Measurements from ENCODE around the gene FAM117B.

DNA sequence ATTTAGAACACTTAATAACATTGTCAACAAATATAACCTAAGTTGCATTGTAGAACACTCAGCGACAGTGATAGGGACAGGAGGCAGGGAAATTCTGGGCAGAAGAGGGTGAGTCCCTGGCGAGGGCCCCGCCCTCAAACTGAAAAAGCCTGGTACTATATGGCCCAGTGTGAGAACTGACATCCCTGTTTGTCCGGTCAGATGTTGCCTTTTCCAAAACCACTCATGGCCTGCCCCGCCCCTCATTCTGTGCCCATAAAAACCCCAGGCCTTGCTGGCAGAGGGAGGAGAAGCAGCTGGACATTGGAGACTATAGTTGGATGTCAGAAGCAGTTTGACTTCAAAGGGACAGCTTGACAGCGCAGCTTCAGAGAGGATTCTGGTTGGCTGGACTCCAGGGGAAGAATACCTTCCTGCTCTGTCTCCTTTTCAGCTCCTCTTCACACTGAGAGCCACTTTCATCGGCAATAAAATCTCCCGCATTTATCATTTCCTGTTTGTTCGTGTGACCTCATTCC is 47.0 kb downstream of the FAM117B start:
- TF ChIP-seq, protein P1, sequence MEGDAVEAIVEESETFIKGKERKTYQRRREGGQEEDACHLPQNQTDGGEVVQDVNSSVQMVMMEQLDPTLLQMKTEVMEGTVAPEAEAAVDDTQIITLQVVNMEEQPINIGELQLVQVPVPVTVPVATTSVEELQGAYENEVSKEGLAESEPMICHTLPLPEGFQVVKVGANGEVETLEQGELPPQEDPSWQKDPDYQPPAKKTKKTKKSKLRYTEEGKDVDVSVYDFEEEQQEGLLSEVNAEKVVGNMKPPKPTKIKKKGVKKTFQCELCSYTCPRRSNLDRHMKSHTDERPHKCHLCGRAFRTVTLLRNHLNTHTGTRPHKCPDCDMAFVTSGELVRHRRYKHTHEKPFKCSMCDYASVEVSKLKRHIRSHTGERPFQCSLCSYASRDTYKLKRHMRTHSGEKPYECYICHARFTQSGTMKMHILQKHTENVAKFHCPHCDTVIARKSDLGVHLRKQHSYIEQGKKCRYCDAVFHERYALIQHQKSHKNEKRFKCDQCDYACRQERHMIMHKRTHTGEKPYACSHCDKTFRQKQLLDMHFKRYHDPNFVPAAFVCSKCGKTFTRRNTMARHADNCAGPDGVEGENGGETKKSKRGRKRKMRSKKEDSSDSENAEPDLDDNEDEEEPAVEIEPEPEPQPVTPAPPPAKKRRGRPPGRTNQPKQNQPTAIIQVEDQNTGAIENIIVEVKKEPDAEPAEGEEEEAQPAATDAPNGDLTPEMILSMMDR (IDR thresholded peaks at IDR 0.05): no peak
- TF ChIP-seq EP300 (IDR thresholded peaks at IDR 0.05) (no peak), POLR2AphosphoS5 (IDR thresholded peaks at IDR 0.05) (no peak)

Measured in upper lobe of left lung (tissue), 4 donors.